CD4-positive, alpha-beta T cell (primary cell): ENCODE measurements around the gene SPOCK1. TPM values are rescaled to one million over a fixed set of nuclear protein-coding genes. Genes with fewer than 3 reads are reported as not detected.

ENCODE experiments used
- ATAC-seq: fragments of 200-7000 bp; cut with Tn5 transposase; one replicate; pipeline ENCODE4 v1.10.0; 2022; ENCODE audit warnings: mild to moderate bottlenecking; ENCODE audit not compliant: poor library complexity
- CTCF ChIA-PET: fragments of 350-600 bp; sonication (Branson Sonifier 250); formaldehyde crosslinking; loops from one replicate; lab custom pipeline; 2021; ENCODE audit warnings: antibody characterized with exemption, inconsistent platforms; lab: Charles Lee
- POLR2A ChIA-PET: fragments of 350-600 bp; sonication (Branson Sonifier 250); formaldehyde crosslinking; loops from one replicate; lab custom pipeline; 2021; ENCODE audit warnings: antibody characterized with exemption, inconsistent platforms; lab: Charles Lee
- DNase-seq, 14 experiments: peaks; one replicate each; pipeline ENCODE4 v3.0.0-alpha.2; 2013 to 2020; ENCODE audit warnings: mixed read lengths in 2 of 14
- H3K27ac ChIP-seq, 2 donors: one replicate each; pipeline versions ENCODE4 v1.5.1 to v1.7.0; 2013; ENCODE audit warnings: low read length in 2 of 2, low read depth in 1 of 2, mild to moderate bottlenecking in 1 of 2
- H3K27me3 ChIP-seq, 2 experiments: 1 replicate in 1 of 2; 2 replicates in 1 of 2; pipeline versions ENCODE4 v1.6.1 to v1.7.0; 2013; ENCODE audit warnings: low read length in 2 of 2, control low read depth in 1 of 2, mild to moderate bottlenecking in 1 of 2, moderate library complexity in 1 of 2; ENCODE audit not compliant: insufficient read depth in 2 of 2, control insufficient read depth in 1 of 2
- H3K36me3 ChIP-seq: one replicate; pipeline ENCODE4 v1.6.1; 2013; ENCODE audit warnings: low read length, control low read depth; ENCODE audit not compliant: insufficient read depth
- H3K4me1 ChIP-seq: one replicate; pipeline ENCODE4 v1.6.1; 2013; ENCODE audit warnings: low read length, control low read depth; ENCODE audit not compliant: insufficient read depth
- H3K4me3 ChIP-seq: one replicate; pipeline ENCODE4 v1.5.1; 2013; ENCODE audit warnings: mild to moderate bottlenecking, low read length, moderate library complexity
- H3K9me3 ChIP-seq, 2 experiments: 1 replicate in 1 of 2; 2 replicates in 1 of 2; pipeline versions ENCODE4 v1.6.1 to v1.7.0; 2013; ENCODE audit warnings: low read length in 2 of 2, mild to moderate bottlenecking in 2 of 2, control low read depth in 1 of 2, moderate library complexity in 1 of 2; ENCODE audit not compliant: control insufficient read depth in 1 of 2, insufficient read depth in 1 of 2
- H3K27ac Mint-ChIP-seq: one replicate; pipeline ENCODE4 v1.8.0; 2020; ENCODE audit warnings: mixed read lengths
- H3K27me3 Mint-ChIP-seq: one replicate; pipeline ENCODE4 v1.8.0; 2021; ENCODE audit warnings: mixed read lengths
- H3K36me3 Mint-ChIP-seq: one replicate; pipeline ENCODE4 v1.8.0; 2021; ENCODE audit warnings: low read depth, mixed read lengths
- H3K4me1 Mint-ChIP-seq: one replicate; pipeline ENCODE4 v1.8.0; 2021; ENCODE audit warnings: low read depth, mixed read lengths
- H3K4me3 Mint-ChIP-seq: one replicate; pipeline ENCODE4 v1.8.0; 2020; ENCODE audit warnings: mild to moderate bottlenecking, mixed read lengths
- H3K9me3 Mint-ChIP-seq: one replicate; pipeline ENCODE4 v1.8.0; 2020; ENCODE audit warnings: mixed read lengths
- CTCF ChIP-seq: fragments of 200-600 bp; IDR thresholded peaks from one replicate; pipeline ENCODE4 v1.8.0; 2022; ENCODE audit warnings: antibody characterized with exemption, mild to moderate bottlenecking
- intact Hi-C, 2 experiments: fragments of 100-400 bp; cut with DNase I in 1 of 2; cut with micrococcal nuclease in 1 of 2; formaldehyde crosslinking; loops; one replicate each; pipeline versions ENCODE4 v1.15.1 to v1.9.0; 2023 to 2025; cut with DNase I, micrococcal nuclease
- total RNA-seq, 174 experiments: library from RNA in 2 of 174; stranded (reverse) in 2 of 174; gene quantifications; one replicate each; pipeline ENCODE4 v1.2.3 and lab custom pipeline; 2021 to 2026

Gene SPOCK1
- total RNA-seq, 2 experiments from 2014 or later = not detected

GRCh38 chr5:137440795-137441194 is 58.3 kb downstream of the SPOCK1 start:
- Histone ChIP-seq H3K27me3 (peaks cover 3 to 11% of the 10 kb centered on the region in 2 experiments), H3K27ac (no peak overlapping the region), H3K4me3 (no peak overlapping the region), H3K4me1 (no peaks in the 10 kb centered on the region), H3K36me3 (no peaks in the 10 kb centered on the region), H3K9me3 (no peaks in the 10 kb centered on the region)
- no peak for DNase-seq
- intact Hi-C loops = no loop called here
- Mint-ChIP-seq H3K4me3 (no peak overlapping the region), H3K27ac (no peak overlapping the region), H3K4me1 (no peaks in the 10 kb centered on the region), H3K9me3 (no peaks in the 10 kb centered on the region), H3K36me3 (no peaks in the 10 kb centered on the region), H3K27me3 (peaks cover 48% of the 10 kb centered on the region)
- ATAC-seq = no peak
- ChIA-PET POLR2A (no interaction called here), CTCF (no interaction called here)
- TF ChIP-seq CTCF = no peak

- intact Hi-C loops = no loop called here
- Mint-ChIP-seq H3K4me3 (no peak overlapping the region), H3K27ac (no peak overlapping the region), H3K27me3 (peaks cover 46% of the 10 kb centered on the region), H3K36me3 (no peaks in the 10 kb centered on the region), H3K4me1 (no peaks in the 10 kb centered on the region), H3K9me3 (no peaks in the 10 kb centered on the region)
- Histone ChIP-seq H3K4me1 (no peaks in the 10 kb centered on the region), H3K9me3 (no peaks in the 10 kb centered on the region), H3K27ac (no peak overlapping the region), H3K36me3 (no peaks in the 10 kb centered on the region), H3K4me3 (no peak overlapping the region), H3K27me3 (peaks cover 3 to 4% of the 10 kb centered on the region in 2 experiments)
- ChIA-PET CTCF (no interaction called here), POLR2A (no interaction called here)
- no peak for ATAC-seq
- DNase-seq = no peak
- TF ChIP-seq CTCF = no peak
Observed at GRCh38 chr5:137439645-137440044, 59.5 kb downstream of the SPOCK1 start.

- ChIA-PET CTCF (no interaction called here), POLR2A (no interaction called here)
- Histone ChIP-seq H3K27ac (no peak overlapping the region), H3K9me3 (peaks cover 0 to 4% of the 10 kb centered on the region in 2 experiments), H3K36me3 (no peaks in the 10 kb centered on the region), H3K4me3 (no peak overlapping the region), H3K4me1 (no peaks in the 10 kb centered on the region), H3K27me3 (peaks cover 0 to 3% of the 10 kb centered on the region in 2 experiments)
- H3K4me3 Mint-ChIP-seq = no peak overlapping the region
- intact Hi-C loops = no loop called here
- no peak overlapping the region for H3K27ac Mint-ChIP-seq
- H3K27me3 Mint-ChIP-seq = peaks cover 39% of the 10 kb centered on the region
- no peaks in the 10 kb centered on the region for H3K4me1 Mint-ChIP-seq
- no peaks in the 10 kb centered on the region for H3K9me3 Mint-ChIP-seq
- no peak for TF ChIP-seq CTCF
- no peak for ATAC-seq
- no peak for DNase-seq
- H3K36me3 Mint-ChIP-seq = no peaks in the 10 kb centered on the region
Observed at GRCh38 chr5:137438932-137439331, 60.2 kb downstream of the SPOCK1 start.
